ENCODE measurements around the gene CENPA.
A peak's percentile ranks its signal among the peaks of the same experiment; 100 is the strongest.
"Not testable (repeated sequence)": the region's sequence is repeated elsewhere in the genome, so short reads cannot be mapped to it uniquely, and the experiment has no call there.

Gene CENPA

GRCh38 chr2:26793518-26793917, 7.7 kb downstream of the CENPA start:
- no peak for DNase-seq (ENCODE audit: low spot score)

- DNase-seq (ENCODE audit: low spot score), result not testable (repeated sequence)
These were observed 9.3 kb downstream of the CENPA start for GRCh38 chr2:26795135-26795534.

- DNase-seq (ENCODE audit: low spot score), result no peak
These were observed 15.5 kb downstream of the CENPA start for GRCh38 chr2:26801328-26801727.

- no peak for DNase-seq (ENCODE audit: low spot score)
These were observed 15.9 kb downstream of the CENPA start for GRCh38 chr2:26801796-26802195.

GRCh38 chr2:26805241-26805676, 19.4 kb downstream of the CENPA start:
- peak; percentile 24 for DNase-seq (ENCODE audit: low spot score)

- DNase-seq (ENCODE audit: low spot score), result no peak
These were observed 22.1 kb downstream of the CENPA start for GRCh38 chr2:26807788-26808460.

- no peak for DNase-seq (ENCODE audit: low spot score)
These were observed 23.4 kb downstream of the CENPA start for GRCh38 chr2:26809211-26809610.

GRCh38 chr2:26809876-26810577, 24.2 kb downstream of the CENPA start:
- no peak for DNase-seq (ENCODE audit: low spot score)

GRCh38 chr2:26811261-26811660, 25.4 kb downstream of the CENPA start:
- no peak for DNase-seq (ENCODE audit: low spot score)

- DNase-seq (ENCODE audit: low spot score), result no peak
These were observed 26.2 kb downstream of the CENPA start for GRCh38 chr2:26811791-26812694.

GRCh38 chr2:26812731-26813130, 26.9 kb downstream of the CENPA start:
- no peak for DNase-seq (ENCODE audit: low spot score)

- DNase-seq (ENCODE audit: low spot score), result not testable (repeated sequence)
These were observed 28.4 kb downstream of the CENPA start for GRCh38 chr2:26814072-26814765.

GRCh38 chr2:26816893-26817292, 31.0 kb downstream of the CENPA start:
- DNase-seq (ENCODE audit: low spot score), result no peak

GRCh38 chr2:26818255-26818654, 32.4 kb downstream of the CENPA start:
- DNase-seq (ENCODE audit: low spot score), result no peak

GRCh38 chr2:26818972-26819371, 33.1 kb downstream of the CENPA start:
- no peak for DNase-seq (ENCODE audit: low spot score)

GRCh38 chr2:26820932-26821331, 35.1 kb downstream of the CENPA start:
- no peak for DNase-seq (ENCODE audit: low spot score)

GRCh38 chr2:26822877-26823276, 37.0 kb downstream of the CENPA start:
- DNase-seq (ENCODE audit: low spot score), result no peak

- no peak for DNase-seq (ENCODE audit: low spot score)
These were observed 52.5 kb downstream of the CENPA start for GRCh38 chr2:26838121-26838906.

- no peak for DNase-seq (ENCODE audit: low spot score)
These were observed 55.2 kb downstream of the CENPA start for GRCh38 chr2:26840937-26841610.

- DNase-seq (ENCODE audit: low spot score), result no peak
These were observed 57.2 kb downstream of the CENPA start for GRCh38 chr2:26843041-26843440.

All from COLO829 (cell line).